IMR-90 (cell line): ENCODE data around the gene KLHL3. TPM values are rescaled to one million over a fixed set of nuclear protein-coding genes. Genes with fewer than 3 reads are reported as not detected.

ENCODE experiments used
- ATAC-seq: fragments of 200-7000 bp; cut with Tn5 transposase; 2 replicates; pipeline ENCODE4 v1.9.1; 2020; ENCODE audit warnings: low read depth, mild to moderate bottlenecking, moderate library complexity
- BruUV-seq: library from RNA; stranded (reverse); fragments of 400-500 nt; replicated peaks from 2 replicates; lab custom pipeline; 2021; lab: Mats Ljungman, UMichigan
- CTCF ChIA-PET: fragments of 300-600 bp; formaldehyde crosslinking; extraction: SDS; loops from one replicate; lab custom pipeline; 2021; ENCODE audit warnings: antibody characterized with exemption; lab: Yijun Ruan, JAX
- POLR2A ChIA-PET: fragments of 300-600 bp; sonication (Branson Sonifier 250); formaldehyde crosslinking; loops from one replicate; lab custom pipeline; 2022; ENCODE audit warnings: antibody characterized with exemption; ENCODE audit not compliant: unreplicated experiment; lab: Charles Lee
- DNase-seq: peaks from one replicate; pipeline ENCODE4 v3.0.0; 2013
- H2AFZ ChIP-seq: replicated peaks from 2 replicates; pipeline ENCODE3; 2013; ENCODE audit warnings: low read length, mild to moderate bottlenecking; ENCODE audit not compliant: poor library complexity
- H2AK5ac ChIP-seq: 2 replicates; pipeline ENCODE4 v1.6.1; 2013; ENCODE audit warnings: low read depth, low read length, inconsistent platforms
- H2AK9ac ChIP-seq: replicated peaks from 2 replicates; pipeline ENCODE3; 2013; ENCODE audit warnings: mild to moderate bottlenecking, low read depth, low read length, moderate library complexity; ENCODE audit not compliant: poor library complexity
- H2BK120ac ChIP-seq: 2 replicates; pipeline ENCODE4 v1.6.1; 2013; ENCODE audit warnings: low read depth, low read length, inconsistent platforms
- H2BK15ac ChIP-seq: 3 replicates; pipeline ENCODE4 v1.6.1; 2013; ENCODE audit warnings: low read depth, low read length, inconsistent platforms
- H2BK20ac ChIP-seq: 2 replicates; pipeline ENCODE4 v1.6.1; 2013; ENCODE audit warnings: low read depth, mild to moderate bottlenecking, inconsistent platforms, low read length, moderate library complexity
- H2BK5ac ChIP-seq: 2 replicates; pipeline ENCODE4 v1.6.1; 2013; ENCODE audit warnings: mild to moderate bottlenecking, low read depth, low read length, inconsistent platforms; ENCODE audit not compliant: poor library complexity, severe bottlenecking
- H3K14ac ChIP-seq: replicated peaks from 2 replicates; pipeline ENCODE4 v1.6.1; 2013; ENCODE audit warnings: low read depth, low read length, inconsistent platforms
- H3K18ac ChIP-seq: 2 replicates; pipeline ENCODE4 v1.6.1; 2013; ENCODE audit warnings: low read depth, low read length, control low read depth
- H3K23ac ChIP-seq: 2 replicates; pipeline ENCODE4 v1.6.1; 2013; ENCODE audit warnings: low read depth, low read length, inconsistent platforms
- H3K27ac ChIP-seq: 2 replicates; pipeline ENCODE4 v1.5.1; 2013; ENCODE audit warnings: mild to moderate bottlenecking, control low read depth, low read length; ENCODE audit not compliant: insufficient read depth
- H3K27me3 ChIP-seq: 2 replicates; pipeline ENCODE4 v1.6.1; 2013; ENCODE audit warnings: low read length; ENCODE audit not compliant: control insufficient read depth, insufficient read depth
- H3K36me3 ChIP-seq: 2 replicates; pipeline ENCODE4 v1.6.1; 2013; ENCODE audit warnings: low read length, mixed read lengths; ENCODE audit not compliant: control insufficient read depth, insufficient read depth
- H3K4ac ChIP-seq: 2 replicates; pipeline ENCODE4 v1.6.1; 2013; ENCODE audit warnings: low read depth, low read length, inconsistent platforms
- H3K4me1 ChIP-seq: 2 replicates; pipeline ENCODE4 v1.6.1; 2013; ENCODE audit warnings: low read length, mixed read lengths; ENCODE audit not compliant: control insufficient read depth, insufficient read depth
- H3K4me2 ChIP-seq: 2 replicates; pipeline ENCODE4 v1.6.1; 2013; ENCODE audit warnings: low read depth, mild to moderate bottlenecking, control low read depth, low read length, moderate library complexity
- H3K4me3 ChIP-seq: 2 replicates; pipeline ENCODE4 v1.5.1; 2013; ENCODE audit warnings: low read depth, mild to moderate bottlenecking, control low read depth, low read length, moderate library complexity; ENCODE audit not compliant: insufficient read depth
- H3K56ac ChIP-seq: 2 replicates; pipeline ENCODE4 v1.6.1; 2013; ENCODE audit warnings: low read length, inconsistent platforms; ENCODE audit not compliant: insufficient read depth; ENCODE audit errors: extremely low read depth
- H3K79me1 ChIP-seq, 2 experiments: 2 replicates each; pipeline ENCODE4 v1.6.1; 2013; ENCODE audit warnings: low read length in 2 of 2, inconsistent platforms in 1 of 2, low read depth in 1 of 2
- H3K9ac ChIP-seq: 2 replicates; pipeline ENCODE4 v1.6.1; 2013; ENCODE audit warnings: low read depth, low read length, control low read depth
- H3K9me1 ChIP-seq: 2 replicates; pipeline ENCODE4 v1.6.1; 2013; ENCODE audit warnings: low read length, inconsistent platforms; ENCODE audit not compliant: insufficient read depth
- H3K9me3 ChIP-seq: 2 replicates; pipeline ENCODE4 v1.6.1; 2013; ENCODE audit warnings: low read length; ENCODE audit not compliant: control insufficient read depth, insufficient read depth
- H4K20me1 ChIP-seq: 2 replicates; pipeline ENCODE4 v1.6.1; 2013; ENCODE audit warnings: low read length, inconsistent platforms; ENCODE audit not compliant: insufficient read depth
- H4K5ac ChIP-seq: 2 replicates; pipeline ENCODE4 v1.6.1; 2013; ENCODE audit warnings: mild to moderate bottlenecking, low read depth, low read length, control low read depth
- H4K8ac ChIP-seq, 2 experiments: 2 replicates each; pipeline ENCODE4 v1.6.1; 2013; ENCODE audit warnings: low read depth in 2 of 2, low read length in 2 of 2, control low read depth in 1 of 2, inconsistent platforms in 1 of 2
- H4K91ac ChIP-seq: 2 replicates; pipeline ENCODE4 v1.6.1; 2013; ENCODE audit warnings: low read depth, low read length, inconsistent platforms; ENCODE audit not compliant: insufficient read depth
- CEBPB ChIP-seq: IDR thresholded peaks from 2 replicates; pipeline ENCODE4 v1.6.1; 2012; ENCODE audit warnings: low read depth, low read length, improper control_type of control experiment
- CHD1 ChIP-seq: IDR thresholded peaks from 2 replicates; pipeline ENCODE4 v1.6.1; 2012; ENCODE audit warnings: low read depth, low read length, improper control_type of control experiment
- ELK1 ChIP-seq: fragments of 150-350 bp; IDR thresholded peaks from 2 replicates; pipeline ENCODE4 v1.6.1; 2016; ENCODE audit warnings: low read depth, mild to moderate bottlenecking, low read length, moderate library complexity, borderline replicate concordance
- FOS ChIP-seq: fragments of 150-350 bp; IDR thresholded peaks from 2 replicates; pipeline ENCODE4 v1.6.1; 2016; ENCODE audit warnings: low read depth, low read length
- SMC3 ChIP-seq: fragments of 150-350 bp; IDR thresholded peaks from 2 replicates; pipeline ENCODE4 v1.6.1; 2016; ENCODE audit warnings: low read depth, mild to moderate bottlenecking, antibody characterized with exemption, low read length, moderate library complexity
- WGBS, 2 experiments: methylation state at CpG; one replicate each; pipeline versions ENCODE4 v1.1.5 to v1.1.7; 2013; ENCODE audit warnings: missing lambda C conversion rate in 2 of 2; ENCODE audit not compliant: insufficient read length in 1 of 2; ENCODE audit errors: extremely low coverage in 2 of 2; 5-methylcytosine and 5-hydroxymethylcytosine counted together
- dilution Hi-C: fragments of 300-500 bp; cut with HindIII; formaldehyde crosslinking; loops from one replicate; pipeline ENCODE4 v1.14.3; 2018; ENCODE audit warnings: low sequenced_read_pairs; ENCODE audit not compliant: unreplicated experiment
- in situ Hi-C: fragments of 300-500 bp; cut with MboI; formaldehyde crosslinking; loops from 3 replicates; pipeline ENCODE4 v1.14.3; 2019; ENCODE audit warnings: low sequenced_read_pairs, inconsistent platforms, mixed read lengths
- intact Hi-C: fragments of 100-400 bp; cut with micrococcal nuclease; formaldehyde crosslinking; loops from 2 replicates; pipeline ENCODE4 v1.10.0; 2022
- polyA plus RNA-seq, 3 experiments: library from polyadenylated mRNA; depleted of rRNA; stranded (reverse); fragments of >200 nt; gene quantifications; 2 replicates each; pipeline ENCODE4 v1.2.3, GENCODE V29; 2012; ENCODE audit warnings: low replicate concordance in 1 of 3
- total RNA-seq: library from RNA; depleted of rRNA; stranded (reverse); fragments of >200 nt; gene quantifications from 2 replicates; pipeline ENCODE4 v1.2.3, GENCODE V29; 2012

Gene KLHL3
- total and polyA plus RNA-seq, 2 of the 4 experiments (the other 2 are of a cell fraction) = 2.3 to 4.1 TPM

- H2AK5ac ChIP-seq = no peak overlapping the region
- no peak overlapping the region for H3K23ac ChIP-seq
- no peak for ATAC-seq
Observed at GRCh38 chr5:137733006-137733405, 2.9 kb downstream of the KLHL3 start.

More at GRCh38 chr5:137733006-137733405, 2.9 kb downstream of the KLHL3 start:
- no peaks in the 10 kb centered on the region for H4K20me1 ChIP-seq
- no peak overlapping the region for H4K5ac ChIP-seq
- dilution Hi-C loops (no loop called here), in situ Hi-C loops (loop anchor here (25.0 kb wide), 1 partner anchor 421 kb away; no protein-coding TSS in a partner anchor), intact Hi-C loops (no loop called here)
- no peak overlapping the region for H3K27ac ChIP-seq
- H3K36me3 ChIP-seq = no peaks in the 10 kb centered on the region
- no peak overlapping the region for H3K56ac ChIP-seq
- H2AFZ ChIP-seq = no peak overlapping the region
- TF ChIP-seq CEBPB (no peak), ELK1 (no peak), CHD1 (no peak), FOS (no peak), SMC3 (no peak)
- H3K14ac ChIP-seq = no peak overlapping the region
- no peak overlapping the region for H3K4me3 ChIP-seq
- BruUV-seq = no TSS peak
- no peak overlapping the region for H4K8ac ChIP-seq
- no peaks in the 10 kb centered on the region for H3K9me3 ChIP-seq
- no peaks in the 10 kb centered on the region; the same call in none of the 2 replicates for H3K4me1 ChIP-seq
- no peak overlapping the region for H2BK5ac ChIP-seq
- no peak overlapping the region for H2AK9ac ChIP-seq
- no peaks in the 10 kb centered on the region for H3K27me3 ChIP-seq
- no peak overlapping the region for H2BK15ac ChIP-seq
- H3K18ac ChIP-seq = no peak overlapping the region
- H2BK120ac ChIP-seq = no peak overlapping the region
- WGBS, 2 experiments = 60% methylated on average over 1 of the region's 3 CpGs; no CpG with 5 or more reads in 1 of the 2 experiments
- no peak overlapping the region for H3K4me2 ChIP-seq
- H4K91ac ChIP-seq = no peak overlapping the region
- DNase-seq = peak; percentile 18
- no peak overlapping the region for H2BK20ac ChIP-seq
- no peak overlapping the region for H3K4ac ChIP-seq
- no peaks in the 10 kb centered on the region; a peak in 1 of 4 replicates for H3K79me1 ChIP-seq
- ChIA-PET POLR2A (no interaction called here), CTCF (interaction anchor here (0.6 kb wide), 1 partner anchor 293 kb away, joined by 3 read pairs; no protein-coding TSS in a partner anchor)
- no peak overlapping the region for H3K9ac ChIP-seq
- H3K9me1 ChIP-seq = no peaks in the 10 kb centered on the region; the same call in 1 of the 2 replicates
